GM19397 (cell line): ENCODE measurements around the gene EPB41L2.
A peak's percentile ranks its signal among the peaks of the same experiment; 100 is the strongest.
"Not testable (repeated sequence)": the region's sequence is repeated elsewhere in the genome, so short reads cannot be mapped to it uniquely, and the experiment has no call there.

Experiments
- ATAC-seq: cut with Tn5 transposase; IDR thresholded peaks from one replicate; pipeline ENCODE4 v1.9.1; 2021; ENCODE audit warnings: mild to moderate bottlenecking, moderate library complexity; ENCODE audit not compliant: unreplicated experiment

Gene EPB41L2

DNA sequence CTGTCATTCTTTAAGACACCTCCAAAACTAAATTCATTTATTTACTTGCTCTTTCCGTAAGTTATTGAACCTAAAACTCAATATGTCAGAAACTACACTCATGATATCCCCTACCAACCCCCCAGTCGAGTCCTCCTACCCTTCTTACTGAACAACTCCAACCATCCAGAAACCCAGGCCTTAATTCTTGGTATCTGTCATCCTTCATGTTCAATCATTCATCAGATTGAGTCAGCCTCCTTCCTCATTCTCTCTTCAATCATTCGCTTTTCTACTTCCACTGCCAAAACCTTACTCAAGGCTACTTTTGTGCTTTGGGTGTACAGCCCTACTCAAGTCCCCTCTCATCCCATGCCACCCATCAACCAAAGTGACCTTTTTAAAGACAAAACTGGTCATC, 140.1 kb downstream of the EPB41L2 start:
- ATAC-seq: no peak

DNA sequence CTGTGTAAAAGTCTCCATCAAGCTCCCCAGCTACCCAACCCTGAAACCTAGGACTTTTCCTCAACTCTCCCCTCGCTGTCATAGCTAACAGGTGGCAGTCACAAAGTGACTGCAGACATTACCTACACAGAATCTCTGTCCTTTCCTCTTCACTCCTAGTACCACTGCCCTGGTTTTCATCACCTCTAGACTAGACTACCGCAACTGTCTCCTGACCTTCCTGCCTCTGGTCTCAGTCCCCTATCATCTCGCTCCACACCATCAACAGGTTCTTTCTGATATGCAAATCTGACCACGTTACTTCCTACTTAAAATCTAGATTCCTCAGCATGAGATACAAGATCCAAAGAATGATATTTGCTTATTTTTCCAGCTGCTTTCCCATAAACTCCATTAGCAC, 142.1 kb downstream of the EPB41L2 start:
- no peak for ATAC-seq

DNA sequence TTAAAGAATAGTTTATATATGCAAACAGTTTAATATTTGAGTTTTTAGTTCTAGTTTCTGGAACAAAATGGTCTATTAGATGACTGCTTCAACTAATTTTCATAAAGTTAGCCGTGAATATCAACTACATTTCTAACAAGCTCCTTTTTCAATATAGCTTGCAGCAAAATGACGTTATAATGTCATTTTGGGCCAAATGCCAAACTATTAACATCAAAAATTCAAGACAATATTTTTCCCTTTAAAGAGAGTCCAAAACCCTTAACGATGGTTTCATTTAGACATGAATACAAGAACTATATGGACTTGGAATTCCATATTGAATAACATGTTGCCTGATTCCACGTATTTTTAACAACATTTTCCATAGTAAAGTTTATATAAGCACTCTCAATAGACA, 144.9 kb downstream of the EPB41L2 start:
- ATAC-seq: no peak

DNA sequence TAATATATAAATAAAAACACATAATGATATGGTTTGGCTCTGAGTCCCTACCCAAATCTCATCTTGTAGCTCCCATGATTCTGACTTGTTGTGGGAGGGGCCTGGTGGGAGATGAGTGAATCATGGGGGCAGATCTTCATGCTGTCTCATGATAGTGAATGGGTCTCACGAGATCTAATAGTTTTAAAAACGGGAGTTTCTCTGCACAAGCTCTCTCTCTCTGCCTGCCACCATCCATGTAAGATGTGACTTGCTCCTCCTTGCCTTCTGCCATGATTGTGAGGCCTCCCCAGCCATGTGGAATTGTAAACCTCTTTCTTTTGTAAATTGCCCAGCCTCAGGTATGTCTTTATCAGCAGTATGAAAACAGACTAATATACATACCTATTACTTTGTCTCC, 147.4 kb downstream of the EPB41L2 start:
- not testable (repeated sequence) for ATAC-seq

DNA sequence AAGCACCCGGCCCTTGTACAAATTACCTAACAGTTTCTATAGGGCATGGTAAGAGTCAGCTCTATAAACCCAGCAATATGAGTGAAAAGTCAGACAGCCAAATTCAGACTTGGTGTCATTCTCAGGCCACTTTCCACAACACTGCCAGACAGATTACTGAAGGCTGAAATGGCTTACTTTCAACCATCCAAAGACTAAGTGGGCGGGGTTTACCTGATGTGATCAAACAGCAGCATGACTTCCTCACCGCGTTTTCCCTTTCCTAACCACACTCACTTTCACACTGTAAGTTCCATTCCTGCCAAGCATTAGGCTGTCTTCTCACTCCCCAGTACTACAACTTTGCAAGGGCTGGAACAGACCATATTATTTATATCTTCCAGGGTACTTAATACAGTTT, 149.9 kb downstream of the EPB41L2 start:
- peak; percentile 74 for ATAC-seq

DNA sequence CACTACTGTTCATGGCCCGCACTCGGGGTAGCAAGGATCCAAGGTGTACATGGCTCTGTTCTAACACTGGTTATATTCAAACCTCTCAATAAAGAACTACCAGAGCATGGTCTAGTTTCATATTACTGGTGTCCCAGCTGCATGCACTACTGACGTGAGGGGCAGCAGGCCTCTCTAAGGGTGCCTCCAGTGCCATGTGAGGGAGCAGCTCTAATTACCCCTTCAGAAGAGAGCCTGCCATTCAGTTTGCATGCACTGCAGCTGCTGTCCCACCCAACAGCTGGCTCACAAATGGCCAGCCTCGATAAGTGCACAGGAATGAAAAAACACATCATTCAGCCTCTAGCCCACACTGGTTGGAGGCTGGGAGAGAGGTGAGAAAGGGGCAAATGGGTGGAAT, 150.6 kb downstream of the EPB41L2 start:
- ATAC-seq: no peak

DNA sequence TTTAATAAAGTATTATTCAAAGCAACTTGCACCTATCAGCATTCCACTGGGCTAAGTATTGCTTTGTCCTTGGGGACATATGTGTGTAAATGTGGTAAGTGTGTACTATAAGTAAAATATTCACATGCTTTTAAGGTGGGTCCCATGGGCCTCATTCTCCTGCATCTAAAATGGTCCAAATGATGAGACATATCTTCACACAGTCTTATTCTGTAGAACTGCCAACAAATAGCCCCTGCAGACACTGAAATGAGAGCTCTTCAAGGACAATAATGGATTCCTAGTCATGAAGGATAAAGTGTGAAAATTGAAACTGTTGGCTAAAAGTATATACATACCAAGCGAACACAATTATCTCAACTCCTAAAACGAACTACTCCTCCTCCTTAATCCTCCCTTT, 154.1 kb downstream of the EPB41L2 start:
- ATAC-seq: no peak

DNA sequence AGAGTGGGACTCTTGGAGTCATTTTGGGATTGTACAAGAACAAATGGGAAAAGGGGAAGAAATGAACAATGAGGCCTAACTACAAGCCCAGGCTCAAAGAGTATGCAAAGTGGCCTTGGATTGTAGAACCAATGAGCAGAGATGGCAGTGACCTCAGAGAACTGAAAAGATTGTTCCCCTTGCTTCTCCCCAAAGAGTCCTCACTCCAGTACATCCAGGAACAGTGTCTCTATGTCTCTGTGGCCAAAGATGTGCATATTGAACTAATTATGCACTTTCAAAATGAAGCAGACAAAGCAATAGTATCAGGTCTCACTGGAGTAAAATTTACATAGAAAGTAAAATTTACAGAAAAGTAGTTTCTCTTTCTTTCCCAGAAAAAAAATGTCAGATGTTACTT, 154.9 kb downstream of the EPB41L2 start:
- ATAC-seq: peak; percentile 52

DNA sequence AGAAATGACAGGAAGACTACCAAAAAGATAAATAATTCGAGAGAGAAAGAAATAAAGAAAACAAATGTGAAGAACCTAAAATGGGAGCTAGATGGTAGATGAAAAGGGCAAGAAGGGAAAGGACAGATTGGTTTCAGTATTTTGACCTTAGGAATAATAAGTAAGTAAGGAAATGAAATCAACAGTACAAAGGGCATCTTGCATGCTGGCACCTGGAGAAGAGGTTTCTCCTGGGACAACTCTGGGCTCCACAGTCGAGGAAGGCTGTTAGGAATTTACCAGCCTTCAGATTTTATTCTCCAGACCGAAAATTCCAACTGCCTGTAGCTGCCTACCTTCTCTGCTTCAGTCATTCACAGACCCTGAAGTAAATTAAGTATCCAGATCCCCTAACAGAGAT, 155.4 kb downstream of the EPB41L2 start:
- no peak for ATAC-seq

DNA sequence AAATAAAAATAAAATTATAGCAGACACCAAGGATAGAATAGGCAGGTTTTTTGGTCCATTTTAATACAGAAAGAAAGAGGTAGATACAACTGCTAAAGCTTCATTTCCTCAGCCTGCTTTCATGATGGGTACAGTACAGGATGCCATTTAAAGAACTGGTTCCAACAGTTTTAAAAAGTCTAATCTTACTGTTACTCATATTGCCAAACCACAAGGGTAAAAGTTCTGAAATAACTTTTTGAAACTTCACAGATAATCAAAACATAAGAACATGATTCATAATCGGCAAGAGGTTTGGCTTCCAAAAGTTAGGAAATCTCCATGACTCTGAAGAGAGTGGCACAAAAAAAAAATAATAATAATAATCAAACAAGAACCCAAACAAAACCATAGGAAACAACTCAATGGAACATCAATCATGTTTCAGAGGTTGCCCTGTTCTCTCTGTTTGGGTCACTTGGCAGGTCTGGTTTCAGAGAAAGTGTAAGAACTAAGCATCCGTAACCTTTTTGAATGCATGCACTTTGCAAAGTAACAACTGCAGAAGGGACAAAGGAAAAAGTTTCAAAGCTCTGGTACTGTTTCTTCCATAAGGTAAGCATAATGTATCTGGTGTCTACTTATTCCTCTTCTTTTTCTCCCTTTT, 156.2 kb downstream of the EPB41L2 start:
- no peak for ATAC-seq

DNA sequence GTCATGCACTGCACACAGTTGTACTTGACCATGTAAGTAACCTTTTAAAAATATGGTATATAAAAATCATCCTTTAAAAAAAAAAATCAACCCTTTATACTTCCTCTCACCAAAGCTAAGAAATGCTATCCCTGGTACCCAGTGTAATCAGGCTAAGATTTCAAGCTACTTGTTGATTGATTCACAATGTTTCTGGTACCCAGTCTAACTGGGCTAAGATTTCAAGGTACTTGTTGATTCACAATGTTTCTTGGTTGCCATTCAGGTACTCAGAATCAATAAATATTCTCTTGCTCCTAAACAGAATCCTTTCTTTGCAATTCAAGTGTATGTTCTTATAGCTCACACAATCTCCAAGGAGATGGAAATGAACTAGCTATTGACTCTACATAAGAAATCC, 159.4 kb downstream of the EPB41L2 start:
- no peak for ATAC-seq

DNA sequence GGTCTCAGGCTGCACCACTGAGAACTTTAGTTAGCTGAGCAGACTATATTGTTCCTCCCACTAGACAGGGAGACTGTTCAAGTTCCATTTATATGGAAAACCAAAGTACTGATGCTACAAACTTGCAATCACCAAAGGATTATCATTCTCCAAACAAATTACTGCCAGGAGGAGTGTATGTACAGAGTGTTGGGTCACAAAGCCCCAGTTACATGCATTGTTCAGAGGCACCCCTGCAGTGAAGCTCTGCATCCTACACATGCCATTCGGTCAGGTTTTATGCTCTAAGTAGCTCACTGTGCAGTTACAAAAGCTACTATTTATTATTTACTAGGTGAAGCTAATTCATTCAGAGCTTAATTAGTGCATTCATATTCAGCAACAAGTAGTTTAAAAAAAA, 160.0 kb downstream of the EPB41L2 start:
- no peak for ATAC-seq

DNA sequence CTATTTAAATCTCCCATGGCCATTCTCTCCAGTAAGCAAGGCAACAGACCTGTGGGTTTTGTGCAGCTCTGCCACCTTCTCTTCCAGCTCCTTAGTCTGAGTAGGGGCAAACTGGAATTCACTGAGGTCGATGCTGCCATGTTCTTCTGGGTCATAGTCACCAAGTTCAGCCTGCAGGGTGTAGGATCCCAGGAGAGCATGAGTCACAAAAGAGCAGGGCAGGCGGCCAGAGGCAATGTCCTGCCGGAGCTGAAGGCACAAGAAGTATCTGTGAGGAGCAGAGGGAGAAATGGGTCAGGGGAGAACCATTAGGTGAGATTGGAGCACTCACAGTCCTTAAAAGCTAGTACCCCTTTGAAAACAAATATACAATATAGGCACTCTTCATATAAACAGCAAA, 162.1 kb downstream of the EPB41L2 start:
- ATAC-seq: no peak

DNA sequence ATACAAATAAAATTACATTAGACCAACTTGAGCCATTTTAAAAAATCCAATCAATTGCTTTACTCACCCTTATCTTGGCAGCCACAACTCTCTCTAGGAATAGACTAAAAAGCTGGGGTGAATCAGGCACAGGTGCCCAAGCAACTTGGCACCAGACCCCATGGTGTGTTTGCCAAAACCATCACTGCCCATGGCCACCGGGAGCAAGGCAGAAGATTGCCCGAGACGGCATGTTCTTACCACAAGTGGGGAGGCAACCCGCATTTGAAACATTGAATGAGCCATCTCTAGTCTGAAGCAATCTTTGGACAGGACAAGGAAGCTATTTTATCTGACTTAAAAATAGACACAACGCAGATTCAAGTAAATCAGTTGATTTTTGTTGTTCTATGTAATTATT, 166.8 kb downstream of the EPB41L2 start:
- ATAC-seq: no peak

DNA sequence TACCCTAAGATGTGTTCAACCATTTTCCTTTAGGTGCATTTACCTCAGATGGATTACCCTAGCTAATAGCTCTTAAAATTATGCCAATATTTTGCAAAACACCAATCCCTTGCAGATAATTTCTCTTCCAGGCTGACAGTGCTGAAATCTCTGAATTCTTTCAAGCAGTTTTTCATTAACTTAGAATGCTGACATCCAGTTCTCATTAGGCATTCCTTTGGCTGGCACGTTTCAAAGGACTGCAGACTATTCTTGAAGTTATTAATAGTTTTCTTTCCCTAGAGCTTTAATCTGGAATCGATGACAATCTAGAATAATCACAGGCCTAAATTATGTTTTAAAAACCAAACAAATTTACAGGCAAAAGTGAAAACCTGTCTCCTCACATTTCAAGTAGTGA, 167.5 kb downstream of the EPB41L2 start:
- no peak for ATAC-seq

DNA sequence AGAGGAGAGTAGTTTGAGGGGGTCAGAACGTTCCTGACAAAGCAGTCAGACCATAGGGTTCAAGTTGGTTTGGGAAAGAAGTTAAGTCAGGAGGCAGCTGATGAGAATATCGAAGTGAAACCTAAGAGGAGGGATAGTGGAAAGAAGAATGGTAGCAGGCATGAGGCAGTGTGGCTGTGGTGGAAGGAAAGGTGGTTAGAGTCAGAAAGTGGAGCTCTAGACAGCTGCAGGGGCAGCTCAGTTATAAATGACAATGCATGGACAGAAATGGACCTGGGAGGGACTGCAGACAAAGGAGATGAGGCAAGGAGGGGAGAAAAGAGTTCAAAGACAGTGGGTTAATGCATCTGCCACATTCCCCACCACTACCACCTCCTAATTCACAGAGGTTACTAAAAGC, 169.3 kb downstream of the EPB41L2 start:
- ATAC-seq: no peak

DNA sequence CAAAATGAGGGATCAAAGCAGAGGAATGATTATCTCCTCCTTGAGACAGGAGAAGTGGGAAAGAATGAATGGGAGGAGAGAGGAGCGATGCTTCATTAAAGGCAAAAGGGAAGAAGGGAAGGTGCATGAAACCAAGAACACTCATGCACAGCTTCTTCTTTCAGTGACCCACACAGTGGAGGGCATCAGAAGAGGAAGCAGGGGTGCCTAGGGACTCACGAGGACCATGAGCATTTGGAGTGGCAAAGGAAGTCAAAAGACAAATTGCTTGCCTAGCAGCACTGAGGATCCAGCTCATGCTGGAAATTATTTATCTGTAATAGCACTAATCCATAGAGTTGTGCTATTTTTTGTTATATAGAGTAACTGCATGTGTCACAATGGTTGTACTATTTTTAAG, 169.8 kb downstream of the EPB41L2 start:
- ATAC-seq: no peak

DNA sequence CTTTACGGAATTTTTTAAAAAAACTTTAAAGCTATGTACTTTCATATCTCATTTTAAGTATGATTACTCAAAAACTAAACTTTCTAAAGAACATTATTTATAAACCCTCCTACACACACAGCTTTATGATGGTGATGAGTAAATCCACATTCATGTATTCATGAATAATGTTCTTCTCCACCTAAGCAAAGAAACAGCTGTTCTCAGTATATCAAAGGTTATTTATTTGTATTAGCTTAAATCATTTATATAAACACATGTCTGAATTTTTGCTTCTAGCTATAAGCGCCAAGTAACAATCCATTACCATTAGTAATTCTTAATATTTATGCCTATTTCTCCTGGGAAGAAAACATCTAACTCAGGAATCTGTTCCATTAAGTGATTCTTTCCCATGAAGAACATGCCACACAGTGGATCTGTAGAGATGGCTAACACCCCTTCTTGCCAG, 172.5 kb downstream of the EPB41L2 start:
- no peak for ATAC-seq

DNA sequence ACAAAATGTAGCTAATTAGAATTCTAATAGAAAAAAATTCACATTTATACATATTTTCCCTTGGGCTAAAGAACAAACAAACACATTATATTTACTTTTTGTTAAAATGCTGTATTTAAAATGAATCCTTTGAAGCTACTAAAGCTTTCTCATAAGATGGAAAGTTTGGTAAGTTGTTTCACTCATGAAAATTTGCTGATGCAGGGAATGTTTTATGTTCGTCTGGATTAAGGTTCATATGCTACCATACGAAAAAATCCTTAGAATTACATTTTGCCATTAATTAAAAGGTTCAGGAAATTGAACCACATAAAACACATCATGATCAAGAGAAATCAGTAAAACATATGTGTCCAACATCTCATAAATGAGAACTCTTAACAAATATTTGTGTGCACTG, 173.6 kb downstream of the EPB41L2 start:
- ATAC-seq: no peak

DNA sequence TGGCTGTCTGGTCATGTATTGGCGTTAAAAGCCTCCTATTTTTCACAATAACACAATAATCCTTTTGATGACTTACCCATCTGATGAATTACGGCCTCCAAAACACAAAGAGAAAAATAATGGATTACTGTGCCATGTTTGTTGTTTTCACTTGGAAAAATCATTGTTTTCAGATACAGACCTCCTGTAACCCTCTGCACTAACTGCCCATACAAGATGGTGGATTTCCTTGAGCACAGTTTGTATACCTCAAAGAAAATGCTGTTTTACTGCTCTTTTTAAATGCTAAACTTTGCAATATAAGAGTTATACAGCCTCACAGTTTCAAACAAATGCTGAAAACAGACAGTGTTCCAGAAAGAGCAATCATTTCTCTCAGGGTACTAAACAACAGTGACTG, 174.8 kb downstream of the EPB41L2 start:
- no peak for ATAC-seq

DNA sequence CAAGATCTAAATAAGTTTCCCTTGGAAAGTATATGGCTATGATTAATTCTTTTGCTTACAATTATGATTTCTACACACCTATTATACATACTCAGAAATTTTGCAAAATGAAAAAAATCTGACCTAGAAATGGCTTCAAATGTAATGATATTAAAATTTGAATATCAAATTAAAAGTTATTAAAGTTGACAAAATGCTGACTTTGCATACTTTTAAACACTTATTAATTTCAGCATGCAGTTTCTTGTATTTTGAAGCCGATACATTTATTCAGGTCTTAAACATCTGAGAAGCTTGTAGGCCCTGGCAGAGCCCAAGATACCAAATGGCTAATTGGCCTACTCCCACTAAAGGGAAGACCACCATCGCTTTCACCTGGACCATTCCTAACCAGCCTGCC, 176.1 kb downstream of the EPB41L2 start:
- no peak for ATAC-seq

DNA sequence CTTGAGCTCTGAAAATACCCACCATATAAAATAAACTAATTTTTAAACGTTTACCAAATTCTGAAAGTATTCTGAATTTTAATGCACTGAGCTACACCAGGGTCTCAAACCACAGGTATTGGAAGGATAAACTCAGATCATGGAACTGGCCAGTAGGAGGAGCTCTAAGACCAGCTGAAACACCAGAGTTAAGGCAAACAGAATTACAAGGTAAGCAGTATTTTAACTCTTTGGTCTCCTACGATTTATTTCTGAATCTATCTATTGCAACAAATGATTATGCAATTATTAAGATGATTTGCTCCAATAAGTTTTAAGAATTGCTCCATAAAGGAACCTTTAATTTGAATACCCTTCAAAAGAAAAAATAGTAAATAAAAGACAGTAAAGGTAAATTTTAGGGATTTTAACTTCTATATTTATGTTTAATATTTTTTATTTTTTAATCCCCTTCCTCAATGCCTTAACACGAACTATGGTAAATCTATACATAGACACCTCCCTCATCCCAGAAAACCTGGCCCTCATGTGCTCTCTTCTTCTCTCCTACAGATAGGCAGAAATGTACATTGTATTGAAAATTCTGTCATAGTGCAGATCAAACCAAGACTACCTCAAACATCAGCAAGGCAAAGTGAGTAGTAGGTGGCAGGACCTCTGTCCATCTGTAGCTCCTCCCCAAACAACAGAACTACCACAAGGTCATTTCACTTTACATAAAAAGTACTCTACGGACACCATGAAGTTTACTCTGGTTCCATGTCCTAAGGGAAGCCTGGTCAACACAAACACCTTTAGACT, 177.5 kb downstream of the EPB41L2 start:
- ATAC-seq: peak; percentile 84

DNA sequence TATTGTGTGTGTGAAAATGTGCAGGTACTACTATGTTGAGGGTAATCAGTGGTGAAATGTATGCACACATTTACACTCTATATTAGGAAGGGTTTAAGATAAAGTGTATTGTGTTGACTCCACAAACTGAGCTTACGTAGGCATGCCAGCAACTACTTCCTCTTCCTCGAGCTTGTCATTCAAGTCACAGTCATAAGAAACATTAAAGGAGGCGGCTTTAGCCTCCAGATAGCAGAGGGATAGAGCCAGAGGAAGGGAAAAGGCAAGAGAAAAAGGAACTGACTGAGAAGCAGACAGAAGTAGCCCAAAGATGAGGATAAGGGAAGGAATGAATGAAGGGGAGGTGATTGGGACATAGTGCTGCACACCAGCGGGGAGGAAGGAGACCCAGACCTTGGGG, 180.7 kb downstream of the EPB41L2 start:
- no peak for ATAC-seq
